GM18873 (cell line): Measurements from ENCODE around the gene CT55.
A peak's percentile ranks its signal among the peaks of the same experiment; 100 is the strongest.
"Not testable (repeated sequence)": the region's sequence is repeated elsewhere in the genome, so short reads cannot be mapped to it uniquely, and the experiment has no call there.

Source experiments
- ATAC-seq: cut with Tn5 transposase; IDR thresholded peaks from one replicate; pipeline ENCODE4 v1.9.1; 2021; ENCODE audit warnings: mild to moderate bottlenecking, moderate library complexity, moderate number of reproducible peaks; ENCODE audit not compliant: unreplicated experiment, low FRiP score

Gene CT55, protein sequence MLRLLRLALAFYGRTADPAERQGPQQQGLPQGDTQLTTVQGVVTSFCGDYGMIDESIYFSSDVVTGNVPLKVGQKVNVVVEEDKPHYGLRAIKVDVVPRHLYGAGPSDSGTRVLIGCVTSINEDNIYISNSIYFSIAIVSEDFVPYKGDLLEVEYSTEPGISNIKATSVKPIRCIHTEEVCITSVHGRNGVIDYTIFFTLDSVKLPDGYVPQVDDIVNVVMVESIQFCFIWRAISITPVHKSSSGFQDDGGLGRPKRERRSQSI

DNA sequence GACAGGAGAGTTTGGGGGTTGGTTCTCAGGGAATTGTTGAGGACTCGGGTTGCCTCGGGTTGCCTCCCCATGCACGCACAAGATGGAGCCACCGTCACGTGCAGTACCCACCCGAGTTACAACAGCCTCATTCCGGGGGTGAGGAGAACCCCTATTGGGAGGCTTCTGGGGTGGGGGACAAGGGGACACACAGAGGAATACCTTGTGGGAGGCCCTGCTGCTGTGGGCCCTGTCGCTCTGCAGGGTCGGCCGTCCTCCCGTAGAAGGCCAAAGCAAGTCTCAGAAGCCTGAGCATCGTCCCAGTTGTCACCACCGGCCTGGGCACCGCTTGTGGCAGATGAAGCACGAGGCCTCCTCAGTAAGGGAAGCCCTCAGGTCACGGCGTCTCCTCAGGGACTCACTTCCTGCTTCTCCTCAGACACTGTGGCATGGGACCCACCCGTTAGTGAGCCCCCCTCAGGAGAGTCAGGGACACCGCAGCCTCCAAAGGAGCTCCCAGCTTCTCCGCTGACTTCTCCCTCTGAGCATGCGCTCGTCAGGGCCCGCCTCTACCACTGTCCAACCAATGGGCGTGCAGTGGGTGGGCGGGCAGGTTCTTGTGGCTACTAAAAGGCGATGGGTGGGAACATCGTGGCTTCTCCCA is at the start of gene CT55:
Gene CT55, minus strand, starts transcription at position 522 of the 643 bp plus-strand sequence. Its CDS starts 227 bp downstream, at position 295.
- ATAC-seq, result no peak

DNA sequence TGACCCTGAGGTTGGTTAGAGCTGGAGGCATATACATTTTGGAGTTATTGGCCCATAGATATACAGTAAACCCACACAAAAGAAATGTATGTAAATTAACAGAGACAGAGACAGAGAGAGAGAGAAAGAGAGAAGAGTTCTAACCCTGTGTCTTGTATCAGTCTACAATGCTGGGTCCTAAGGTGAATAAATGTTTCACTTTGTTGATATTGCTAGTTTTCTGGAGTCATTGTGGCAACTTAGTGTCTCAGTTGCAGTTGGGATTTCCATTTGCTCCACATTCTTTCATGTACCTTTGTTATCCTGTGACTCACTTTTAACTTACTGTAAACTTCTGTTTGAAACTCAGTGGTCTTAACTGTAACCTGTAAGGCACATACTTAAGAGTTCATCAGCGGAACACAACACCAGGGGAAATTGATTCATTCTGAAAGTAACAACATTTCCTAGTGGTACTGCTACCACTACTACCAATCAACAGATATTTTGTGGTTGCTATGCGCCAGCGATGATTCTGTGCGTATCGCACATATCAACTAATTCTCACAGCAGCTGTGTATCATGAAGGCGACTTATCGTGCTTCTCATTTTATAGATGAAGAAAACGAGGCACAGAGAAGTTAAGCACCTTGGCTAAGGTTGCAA is 42.1 kb upstream of the CT55 start:
- ATAC-seq, result no peak

DNA sequence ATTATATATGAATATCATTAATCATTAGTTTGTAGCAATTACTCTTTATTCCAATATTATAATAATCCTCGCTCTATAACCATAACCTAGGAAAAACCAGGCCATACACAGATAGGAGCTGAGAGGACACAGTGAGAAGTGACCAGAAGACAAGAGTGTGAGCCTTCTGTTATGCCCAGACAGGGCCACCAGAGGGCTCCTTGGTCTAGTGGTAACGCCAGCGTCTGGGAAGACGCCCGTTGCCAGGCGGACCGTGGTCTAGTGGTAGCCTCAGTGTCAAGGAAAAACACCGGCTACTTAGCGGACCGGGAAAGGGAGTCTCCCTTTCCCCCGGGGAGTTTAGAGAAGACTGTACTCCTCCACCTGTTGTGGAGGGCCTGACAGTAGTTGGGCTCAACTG is 35.2 kb upstream of the CT55 start:
- ATAC-seq, result not testable (repeated sequence)

DNA sequence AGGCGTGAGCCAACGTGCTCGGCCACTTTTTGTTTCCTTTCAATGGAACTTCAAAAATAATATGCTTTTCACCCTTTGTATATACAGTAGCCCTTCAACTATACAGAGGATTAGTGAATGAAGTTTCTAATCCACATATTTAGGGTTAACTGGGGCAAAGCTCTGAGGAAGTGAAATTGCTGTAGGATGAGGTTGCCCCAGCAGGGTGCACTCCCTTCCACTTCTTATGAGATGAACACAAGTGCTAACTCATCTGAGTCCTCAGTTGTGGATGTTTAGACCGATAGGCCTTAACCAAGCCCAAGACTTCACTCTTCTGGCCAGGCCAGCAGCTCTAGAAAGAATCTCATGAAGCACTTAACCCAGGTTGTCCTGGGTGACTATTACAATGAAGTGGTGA is 29.1 kb upstream of the CT55 start:
- ATAC-seq, result no peak

DNA sequence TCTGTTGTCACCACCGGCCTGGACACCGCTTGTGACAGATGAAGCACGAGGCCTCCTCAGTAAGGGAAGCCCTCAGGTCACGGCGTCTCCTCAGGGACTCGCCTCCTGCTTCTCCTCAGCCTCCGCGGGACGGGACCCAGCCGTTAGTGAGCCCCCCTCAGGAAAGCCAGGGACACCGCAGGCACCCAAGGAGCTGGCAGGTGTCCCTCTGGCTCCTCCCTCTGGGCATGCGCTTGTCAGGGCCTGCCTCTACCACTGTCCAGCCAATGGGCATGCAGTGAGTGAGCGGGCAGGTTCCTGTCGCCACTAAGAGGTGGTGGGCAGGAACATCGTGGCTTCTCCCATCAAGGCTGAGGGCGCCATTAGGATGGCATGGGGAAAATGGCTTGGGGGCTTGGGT is 23.5 kb upstream of the CT55 start:
- no peak for ATAC-seq

DNA sequence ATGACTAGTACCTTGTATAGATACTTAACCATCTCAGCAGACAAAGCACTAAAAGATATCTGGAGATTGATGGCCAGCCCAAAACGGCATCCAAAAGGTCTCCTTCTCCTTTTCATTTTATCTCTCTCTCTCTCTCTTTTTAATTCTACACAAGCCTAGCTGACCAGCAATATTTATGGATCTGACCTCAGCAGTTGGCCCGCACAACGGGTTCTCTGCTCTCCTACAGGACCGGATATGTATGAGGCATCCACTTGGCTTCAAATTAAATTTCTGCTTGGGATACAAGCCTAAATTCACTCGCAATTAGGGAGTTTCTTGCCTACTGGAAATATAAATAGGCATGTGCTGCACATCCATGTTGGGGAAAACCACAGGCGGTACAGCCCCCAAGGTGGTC is 22.5 kb upstream of the CT55 start:
- ATAC-seq, result no peak

DNA sequence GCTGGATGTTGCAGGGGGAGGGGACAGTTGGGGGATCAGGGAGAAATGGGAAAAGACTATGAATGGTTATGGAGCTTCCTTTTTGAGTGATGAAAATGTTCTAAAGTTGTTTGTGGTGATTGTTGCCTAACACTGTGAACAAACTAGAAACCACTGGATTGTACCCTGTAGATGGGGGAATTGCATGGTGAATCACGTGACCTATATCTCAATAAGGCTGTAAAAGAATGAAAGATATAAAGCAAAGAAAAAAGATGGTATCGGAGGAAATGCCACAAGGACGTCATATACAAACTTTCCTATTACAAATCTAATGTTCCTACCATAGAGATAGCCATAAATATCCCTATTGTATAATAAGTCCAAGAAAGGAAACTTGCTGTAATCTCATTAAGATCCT is 20.6 kb upstream of the CT55 start:
- ATAC-seq, result no peak

DNA sequence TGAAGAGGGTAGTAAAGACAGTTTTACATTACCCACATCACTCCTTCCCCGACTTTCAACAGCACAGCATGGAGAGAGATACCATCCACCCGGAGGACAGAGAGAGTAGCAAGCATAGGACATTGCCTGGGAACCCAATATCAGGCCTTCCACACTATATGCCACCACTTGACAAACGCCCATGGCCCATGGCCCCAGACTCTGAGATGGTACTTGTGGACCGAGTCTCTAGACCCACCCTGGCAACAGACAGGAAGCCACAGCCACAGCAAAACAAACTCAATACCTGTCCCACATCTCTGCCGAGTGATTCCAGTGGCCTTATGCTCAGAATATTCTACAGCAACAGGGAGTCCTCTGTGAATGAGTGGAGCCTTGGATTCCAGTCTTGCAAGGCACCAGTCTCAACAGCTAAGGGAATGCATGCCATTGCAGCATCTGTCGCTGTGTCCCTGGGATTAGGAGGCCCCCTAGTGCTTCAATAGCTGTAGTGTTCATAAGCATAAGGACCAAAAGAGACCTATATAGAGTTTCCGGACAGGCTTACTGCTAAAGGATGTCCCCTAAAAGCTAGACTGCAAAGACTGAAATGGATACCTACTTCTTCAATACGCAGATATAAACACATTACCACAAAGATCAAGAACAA is 14.7 kb upstream of the CT55 start:
- ATAC-seq, result no peak

DNA sequence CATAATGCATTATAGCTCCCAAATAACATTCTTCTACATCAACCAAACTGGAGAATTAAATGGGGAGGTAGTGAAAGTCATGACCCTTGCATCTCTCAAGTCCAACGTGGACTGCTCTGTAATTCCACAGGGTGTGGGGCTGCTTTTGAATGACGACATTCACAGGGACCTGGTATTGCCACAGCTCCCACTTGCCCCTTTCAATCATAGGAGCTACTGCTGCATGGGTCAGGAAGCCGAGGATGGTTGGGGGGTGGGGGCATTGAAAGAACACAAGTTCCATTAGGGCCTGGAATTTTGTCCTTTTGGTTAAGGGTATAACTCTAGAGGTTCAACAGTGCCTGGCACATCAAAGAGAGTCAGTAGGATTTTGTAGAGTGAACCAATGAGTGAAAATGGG is 7.4 kb upstream of the CT55 start:
- ATAC-seq, result no peak

DNA sequence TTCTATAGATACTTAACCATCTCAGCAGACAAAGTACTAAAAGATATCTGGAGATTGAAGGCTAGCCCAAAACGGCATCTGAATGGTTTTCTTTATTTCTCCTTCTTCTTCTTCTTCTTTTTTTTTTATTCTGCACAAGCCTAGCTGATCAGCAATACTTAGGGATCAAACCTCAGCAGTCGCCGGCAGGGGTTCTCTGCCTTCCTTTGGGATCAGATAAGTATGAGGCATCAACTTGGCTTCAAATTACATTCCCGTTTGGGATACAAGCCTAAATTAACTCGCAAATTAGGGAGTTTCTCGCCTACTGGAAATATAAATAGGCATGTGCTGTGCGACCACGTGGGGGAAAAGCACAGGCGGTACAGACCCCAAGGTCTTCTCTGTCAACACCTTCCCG is 730 bp downstream of the CT55 start:
- ATAC-seq, result no peak

DNA sequence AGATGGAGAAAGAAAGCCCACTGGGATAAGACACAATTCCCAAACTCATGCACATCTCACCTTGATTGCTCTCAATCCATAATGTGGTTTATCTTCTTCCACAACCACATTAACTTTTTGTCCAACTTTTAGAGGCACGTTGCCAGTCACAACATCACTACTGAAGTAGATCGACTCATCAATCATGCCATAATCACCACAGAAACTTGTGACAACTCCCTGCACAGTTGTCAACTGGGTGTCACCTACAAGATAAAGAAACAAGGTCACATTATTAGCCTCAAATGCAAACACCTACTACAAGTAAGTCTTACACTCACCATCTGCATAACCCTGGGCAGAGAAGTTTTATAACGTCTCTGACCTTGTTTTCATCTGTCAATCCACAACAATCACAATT is 1.7 kb downstream of the CT55 start:
- ATAC-seq, result not testable (repeated sequence)

DNA sequence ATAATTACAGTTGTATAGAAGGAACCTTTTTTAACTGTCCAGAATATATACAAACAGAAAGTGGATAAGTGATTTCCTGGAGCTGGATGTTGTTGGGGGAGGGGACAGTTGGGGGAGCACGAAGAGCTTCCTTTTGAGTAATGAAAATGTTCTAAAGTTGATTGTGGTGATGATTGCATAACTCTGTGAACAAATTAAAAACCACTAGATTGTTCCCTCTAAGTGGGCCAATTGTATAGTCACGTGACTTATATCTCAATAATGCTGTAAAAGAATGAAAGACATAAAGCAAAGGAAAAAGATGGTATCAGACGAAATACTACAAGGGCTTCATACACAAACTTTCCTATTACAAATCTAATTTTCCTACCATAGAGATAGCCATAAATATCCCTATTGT is 2.7 kb downstream of the CT55 start:
- no peak for ATAC-seq

DNA sequence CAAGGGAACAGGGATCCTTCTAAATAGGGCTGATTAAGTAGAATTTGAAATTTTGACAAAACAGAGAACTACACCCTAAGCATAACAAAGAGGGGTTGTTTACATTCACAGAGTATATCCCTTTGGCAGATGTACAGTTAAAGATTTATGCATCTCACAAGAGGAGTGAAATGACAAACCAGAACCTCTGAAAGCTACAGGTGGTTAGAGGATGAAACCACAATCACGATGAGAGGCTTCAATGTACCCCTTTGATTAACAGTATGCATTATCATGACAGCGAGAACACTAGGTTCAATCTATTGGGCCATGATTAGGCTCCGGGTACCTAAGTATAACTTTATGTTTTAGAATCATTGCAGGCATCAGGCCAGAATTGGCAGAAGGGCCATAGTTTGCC is 16.5 kb downstream of the CT55 start:
- ATAC-seq, result not testable (repeated sequence)

DNA sequence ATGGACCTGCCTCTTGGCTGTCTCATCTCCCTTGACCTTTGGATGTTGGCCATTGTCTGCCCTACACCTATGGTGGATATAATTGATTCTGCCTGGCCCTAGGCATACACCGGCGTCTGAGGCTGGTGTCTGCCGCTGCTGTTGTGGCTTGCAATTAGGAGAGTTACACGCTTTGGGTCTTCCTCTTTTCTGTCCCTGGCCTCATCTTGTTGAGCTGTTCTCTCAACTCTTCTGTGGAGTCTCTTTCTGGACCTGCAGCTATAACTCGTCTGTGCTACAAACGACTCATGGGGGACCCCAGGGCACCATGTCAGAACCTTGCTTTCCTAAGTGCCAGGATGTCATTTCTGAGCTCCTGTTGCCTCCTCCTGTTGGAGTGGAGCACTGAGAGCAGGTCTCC is 45.1 kb downstream of the CT55 start:
- not testable (repeated sequence) for ATAC-seq

DNA sequence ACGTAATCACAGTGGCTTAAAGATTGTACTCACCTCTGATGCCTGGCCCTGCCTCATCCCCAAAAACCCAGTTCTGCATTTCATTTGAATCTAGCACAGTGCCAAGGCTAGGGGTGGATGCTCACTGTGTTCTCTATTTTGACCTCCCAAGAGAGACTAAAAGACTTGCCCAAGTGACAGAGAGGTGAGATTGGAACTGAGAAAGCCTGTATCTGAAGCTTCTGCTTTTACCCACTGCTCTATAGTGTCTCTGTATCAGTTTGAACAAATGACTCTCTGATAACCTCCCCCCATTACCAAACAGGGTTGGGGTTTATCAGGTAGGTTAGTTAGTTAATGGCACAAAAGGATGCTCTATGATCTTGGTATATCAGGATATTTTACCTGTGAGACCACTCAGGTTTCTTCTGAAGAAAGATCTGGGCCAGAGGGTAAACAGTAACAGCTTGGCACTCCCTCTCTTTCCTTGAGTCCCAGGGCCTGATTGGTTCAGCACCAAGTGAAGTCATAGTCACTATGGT is 51.1 kb downstream of the CT55 start, which contains the start of gene ETDB:
Gene ETDB, minus strand, starts transcription at position 471 of the 521 bp plus-strand sequence. CDS start 1,265 bp downstream, outside the sequence.
- not testable (repeated sequence) for ATAC-seq

DNA sequence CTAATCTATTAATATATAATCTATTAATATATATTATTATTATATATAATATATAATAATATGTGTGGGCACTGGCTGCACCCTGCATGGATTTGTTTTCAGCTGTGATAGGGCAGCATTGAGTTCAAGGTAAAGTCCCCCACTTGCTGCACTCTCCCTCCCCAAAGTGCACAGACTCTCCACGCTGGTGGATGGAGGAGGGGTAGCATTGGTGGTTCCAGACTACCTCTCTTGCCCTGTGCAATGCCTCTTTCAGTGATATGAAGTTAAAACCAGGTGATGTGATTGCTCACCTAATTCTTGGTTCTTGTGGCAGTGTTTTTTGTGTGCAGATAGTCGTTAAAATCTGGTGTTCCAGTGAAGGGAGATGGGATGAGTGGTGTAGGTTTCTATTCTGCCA is 55.1 kb downstream of the CT55 start:
- not testable (repeated sequence) for ATAC-seq

DNA sequence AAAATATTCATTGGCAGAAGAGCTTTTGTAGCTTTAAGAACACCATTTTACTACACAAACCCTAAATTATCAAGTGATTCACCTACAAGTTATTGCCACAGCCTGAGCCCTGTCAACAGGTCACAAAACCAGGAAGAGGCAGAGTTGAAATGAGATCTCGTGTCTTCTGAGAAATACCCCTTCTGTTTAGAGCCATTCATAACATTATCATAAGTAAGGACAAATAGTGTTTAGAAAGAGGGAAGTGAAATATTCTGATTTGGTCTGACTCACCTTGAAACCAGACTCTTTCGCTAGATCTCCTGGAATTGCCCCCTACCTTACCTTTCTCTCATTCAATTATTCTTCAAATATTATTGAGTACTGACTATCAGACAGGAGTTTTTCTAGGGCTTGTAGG is 56.8 kb downstream of the CT55 start:
- ATAC-seq, result peak; percentile 97

DNA sequence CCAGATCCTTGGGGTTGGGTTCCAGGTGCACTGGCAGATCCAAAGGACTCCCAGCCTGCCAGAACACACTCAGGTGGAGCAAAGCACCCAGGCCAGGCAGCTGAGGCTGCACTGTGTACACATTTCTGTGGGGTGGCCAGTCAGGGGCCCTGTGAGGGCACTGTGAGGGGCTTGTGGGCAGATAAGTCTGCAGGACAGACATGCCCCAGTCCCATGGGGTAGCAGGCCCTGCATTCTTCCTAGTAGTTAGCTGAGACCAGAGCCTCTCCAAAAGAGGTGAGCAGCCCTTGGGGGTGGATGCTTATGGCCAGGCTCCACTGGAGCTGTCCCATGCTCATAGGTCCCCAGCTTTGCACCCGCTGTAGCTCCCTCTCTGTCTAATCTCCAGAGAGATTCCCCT is 58.5 kb downstream of the CT55 start:
- ATAC-seq, result no peak

DNA sequence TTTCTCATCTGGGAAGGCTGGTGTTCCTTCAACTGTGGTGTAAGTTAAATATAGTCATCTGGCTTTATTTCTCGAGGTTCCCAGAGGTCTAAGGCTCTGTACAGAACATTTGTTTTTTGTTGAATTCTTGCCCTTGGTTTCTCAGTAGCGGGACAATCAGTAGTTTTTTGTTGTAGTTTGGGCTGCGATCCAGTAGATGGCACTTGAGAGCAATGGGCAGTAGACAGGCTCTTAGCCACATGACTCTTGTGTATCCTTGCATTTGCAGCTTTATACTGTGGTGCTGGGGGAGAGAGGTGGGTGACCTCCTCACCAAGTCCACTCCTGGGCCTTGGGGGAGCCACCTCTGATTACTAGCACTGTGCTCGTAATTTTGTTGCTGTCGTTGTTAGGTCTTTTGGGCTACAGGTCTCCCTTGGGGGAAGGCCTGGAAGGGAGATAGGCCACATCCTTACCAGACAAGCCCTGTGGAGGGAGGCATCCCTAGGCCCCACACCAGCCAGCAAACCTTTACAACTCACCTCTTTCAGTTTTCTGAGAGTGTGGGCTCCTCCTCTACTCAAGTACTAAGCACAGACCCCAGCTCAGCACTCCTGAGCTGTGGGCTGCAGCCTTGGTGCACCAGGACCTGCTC is 59.0 kb downstream of the CT55 start:
- ATAC-seq, result no peak

DNA sequence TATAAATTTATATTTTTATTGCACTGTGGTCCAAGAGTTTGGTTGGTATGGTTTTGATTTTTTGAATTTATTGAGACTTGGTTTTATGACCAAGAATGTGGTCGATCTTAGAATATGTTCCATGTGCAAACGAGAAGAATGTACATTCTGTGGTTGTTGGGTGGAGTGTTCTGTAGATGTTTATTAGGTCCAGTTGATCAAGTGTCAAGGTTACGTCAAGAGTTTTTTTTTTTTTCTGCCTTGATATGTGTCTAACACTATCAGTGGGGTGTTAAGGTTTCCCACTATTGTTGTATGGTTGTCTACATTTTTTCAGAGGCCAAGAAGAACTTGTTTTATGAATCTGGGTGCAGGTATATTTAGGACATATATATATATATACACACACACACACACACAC is 61.6 kb downstream of the CT55 start:
- no peak for ATAC-seq
